GM12864 (cell line): ENCODE measurements around the gene ELF1.

Experiments
- DNase-seq: peaks from one replicate; pipeline ENCODE4 v3.0.0-alpha.2; 2011; ENCODE audit warnings: low read depth
- H3K4me3 ChIP-seq: 2 replicates; pipeline ENCODE4 v1.5.1; 2011; ENCODE audit warnings: mild to moderate bottlenecking, low read depth, low read length, control low read depth
- TF ChIP-seq, protein P1 (sequence below): IDR thresholded peaks from 2 replicates; pipeline ENCODE4 v1.5.1; 2011; ENCODE audit warnings: low read depth, mild to moderate bottlenecking, moderate library complexity, low read length, control low read depth, inconsistent platforms; ENCODE audit errors: missing control alignments

The ELF1 gene

DNA sequence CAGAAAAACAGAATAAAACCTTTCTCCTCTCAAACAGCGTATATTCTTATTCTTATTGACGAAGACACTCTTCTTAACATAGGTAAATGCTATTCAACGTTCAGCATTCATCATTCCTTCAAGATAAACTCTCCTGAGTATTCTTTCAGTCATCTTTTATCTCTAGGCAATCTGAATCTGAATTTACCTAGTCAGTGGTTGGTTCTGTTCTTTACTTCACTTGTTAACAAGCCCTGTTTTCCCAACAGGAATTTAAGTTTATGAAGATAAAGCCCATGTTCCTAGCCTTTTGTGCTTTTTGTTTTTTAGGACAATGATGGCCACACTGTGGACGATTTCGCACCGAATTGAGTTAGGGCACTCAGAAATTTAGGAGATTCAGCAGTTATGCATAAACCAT lies 3.2 kb downstream of the ELF1 start:
- H3K4me3 ChIP-seq: peak overlapping the region; percentile 65
- TF ChIP-seq, protein P1, sequence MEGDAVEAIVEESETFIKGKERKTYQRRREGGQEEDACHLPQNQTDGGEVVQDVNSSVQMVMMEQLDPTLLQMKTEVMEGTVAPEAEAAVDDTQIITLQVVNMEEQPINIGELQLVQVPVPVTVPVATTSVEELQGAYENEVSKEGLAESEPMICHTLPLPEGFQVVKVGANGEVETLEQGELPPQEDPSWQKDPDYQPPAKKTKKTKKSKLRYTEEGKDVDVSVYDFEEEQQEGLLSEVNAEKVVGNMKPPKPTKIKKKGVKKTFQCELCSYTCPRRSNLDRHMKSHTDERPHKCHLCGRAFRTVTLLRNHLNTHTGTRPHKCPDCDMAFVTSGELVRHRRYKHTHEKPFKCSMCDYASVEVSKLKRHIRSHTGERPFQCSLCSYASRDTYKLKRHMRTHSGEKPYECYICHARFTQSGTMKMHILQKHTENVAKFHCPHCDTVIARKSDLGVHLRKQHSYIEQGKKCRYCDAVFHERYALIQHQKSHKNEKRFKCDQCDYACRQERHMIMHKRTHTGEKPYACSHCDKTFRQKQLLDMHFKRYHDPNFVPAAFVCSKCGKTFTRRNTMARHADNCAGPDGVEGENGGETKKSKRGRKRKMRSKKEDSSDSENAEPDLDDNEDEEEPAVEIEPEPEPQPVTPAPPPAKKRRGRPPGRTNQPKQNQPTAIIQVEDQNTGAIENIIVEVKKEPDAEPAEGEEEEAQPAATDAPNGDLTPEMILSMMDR: no peak
- no peak for DNase-seq

- no peak for DNase-seq
- H3K4me3 ChIP-seq: no peak overlapping the region; the same call in 1 of the 2 replicates
- TF ChIP-seq, protein P1: no peak
Measured at GRCh38 chr13:41013835-41014234, 5.3 kb downstream of the ELF1 start.

- H3K4me3 ChIP-seq: no peak overlapping the region
- no peak for DNase-seq
- TF ChIP-seq, protein P1: no peak
Measured at GRCh38 chr13:41012536-41012935, 6.6 kb downstream of the ELF1 start.

DNA sequence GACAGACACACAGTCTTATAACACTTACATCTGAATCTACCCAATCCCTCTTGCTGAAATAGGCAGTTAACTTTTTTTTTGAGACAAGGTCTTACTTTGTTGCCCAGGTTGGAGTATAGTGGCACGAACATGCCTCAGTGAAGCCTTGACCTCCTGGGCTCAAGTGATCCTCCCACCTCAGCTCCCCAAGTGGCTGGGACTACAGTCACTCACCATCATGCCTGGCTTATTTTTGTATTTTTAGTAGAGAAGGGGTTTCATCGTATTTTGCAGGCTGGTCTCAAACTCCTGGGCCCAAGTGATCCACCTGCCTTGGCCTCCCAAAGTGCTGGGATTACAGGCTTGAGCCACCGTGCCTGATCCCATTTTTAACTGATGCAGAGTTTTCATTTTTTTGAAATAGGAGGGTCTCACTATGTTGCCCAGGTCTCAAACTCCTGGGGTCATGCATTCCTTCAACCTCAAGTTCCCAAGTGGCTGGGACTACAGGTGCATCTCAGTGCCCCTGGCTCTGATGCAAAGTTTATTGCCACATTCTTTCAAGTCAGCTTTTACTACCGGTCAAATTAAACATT lies 7.6 kb downstream of the ELF1 start:
- TF ChIP-seq, protein P1: no peak
- H3K4me3 ChIP-seq: no peak overlapping the region
- no peak for DNase-seq

- H3K4me3 ChIP-seq: no peak overlapping the region; the same call in 1 of the 2 replicates
- no peak for DNase-seq
- TF ChIP-seq, protein P1: no peak
Measured at GRCh38 chr13:41008349-41008980, 10.7 kb downstream of the ELF1 start.

GRCh38 chr13:41007744-41008128 lies 11.4 kb downstream of the ELF1 start:
- no peak for DNase-seq
- peak overlapping the region; percentile 42; the same call in 1 of the 2 replicates for H3K4me3 ChIP-seq
- TF ChIP-seq, protein P1: no peak
